OCI-LY3 (cell line): ENCODE measurements around the gene FCMR.
A peak's percentile ranks its signal among the peaks of the same experiment; 100 is the strongest.

Experiments
- H2AFZ ChIP-seq: fragments of 200-600, 300-600 bp; shearing (Covaris generic); 2 replicates; pipeline ENCODE4 v1.6.0; 2014; ENCODE audit warnings: antibody characterized with exemption, low read depth, low read length
- H3K27ac ChIP-seq: fragments of 200-600, 300-600 bp; sonication (generic); 2 replicates; pipeline ENCODE4 v1.5.1; 2014; ENCODE audit warnings: mild to moderate bottlenecking, low read length, moderate library complexity, mixed read lengths
- H3K27me3 ChIP-seq: fragments of 200-600, 300-600 bp; sonication (generic); 2 replicates; pipeline ENCODE4 v1.6.1; 2014; ENCODE audit warnings: low read depth, low read length, mixed read lengths
- H3K36me3 ChIP-seq: fragments of 200-600, 300-600 bp; sonication (generic); replicated peaks from 2 replicates; pipeline ENCODE3; 2014; ENCODE audit warnings: low read depth, low read length, mixed read lengths
- H3K4me1 ChIP-seq: fragments of 300-600, 200-600 bp; sonication (generic); 2 replicates; pipeline ENCODE4 v1.6.1; 2014; ENCODE audit warnings: low read length, mixed read lengths
- H3K4me2 ChIP-seq: fragments of 200-600, 300-600 bp; sonication (generic); 2 replicates; pipeline ENCODE4 v1.6.1; 2014; ENCODE audit warnings: low read length, mixed read lengths
- H3K4me3 ChIP-seq: fragments of 300-600, 200-600 bp; sonication (generic); 2 replicates; pipeline ENCODE4 v1.5.1; 2014; ENCODE audit warnings: antibody characterized with exemption, mild to moderate bottlenecking, low read length, moderate library complexity
- H3K79me2 ChIP-seq: fragments of 300-600, 200-600 bp; shearing (Covaris generic); 2 replicates; pipeline ENCODE4 v1.6.1; 2014; ENCODE audit warnings: mild to moderate bottlenecking, low read length, mixed read lengths
- H3K9ac ChIP-seq: fragments of 300-600, 200-600 bp; shearing (Covaris generic); 2 replicates; pipeline ENCODE4 v1.6.0; 2014; ENCODE audit warnings: mild to moderate bottlenecking, low read length, moderate library complexity
- H3K9me3 ChIP-seq: fragments of 200-600, 300-600 bp; shearing (Covaris generic); 2 replicates; pipeline ENCODE4 v1.6.1; 2014; ENCODE audit warnings: low read length, mixed read lengths; ENCODE audit not compliant: insufficient read depth
- H4K20me1 ChIP-seq: fragments of 200-600, 300-600 bp; sonication (generic); 2 replicates; pipeline ENCODE4 v1.6.1; 2016; ENCODE audit warnings: low read length, mixed read lengths; ENCODE audit not compliant: insufficient read depth
- CTCF ChIP-seq: fragments of 200-600, 300-600 bp; sonication (generic); IDR thresholded peaks from 2 replicates; pipeline ENCODE4 v1.5.1; 2014; ENCODE audit warnings: antibody characterized with exemption, low read length, low read depth
- EZH2phosphoT487 ChIP-seq: fragments of 200-600 bp; shearing (Covaris generic); IDR thresholded peaks from 2 replicates; pipeline ENCODE4 v1.6.1; 2018; ENCODE audit warnings: antibody characterized with exemption, mixed run types, low read depth

The FCMR gene

DNA sequence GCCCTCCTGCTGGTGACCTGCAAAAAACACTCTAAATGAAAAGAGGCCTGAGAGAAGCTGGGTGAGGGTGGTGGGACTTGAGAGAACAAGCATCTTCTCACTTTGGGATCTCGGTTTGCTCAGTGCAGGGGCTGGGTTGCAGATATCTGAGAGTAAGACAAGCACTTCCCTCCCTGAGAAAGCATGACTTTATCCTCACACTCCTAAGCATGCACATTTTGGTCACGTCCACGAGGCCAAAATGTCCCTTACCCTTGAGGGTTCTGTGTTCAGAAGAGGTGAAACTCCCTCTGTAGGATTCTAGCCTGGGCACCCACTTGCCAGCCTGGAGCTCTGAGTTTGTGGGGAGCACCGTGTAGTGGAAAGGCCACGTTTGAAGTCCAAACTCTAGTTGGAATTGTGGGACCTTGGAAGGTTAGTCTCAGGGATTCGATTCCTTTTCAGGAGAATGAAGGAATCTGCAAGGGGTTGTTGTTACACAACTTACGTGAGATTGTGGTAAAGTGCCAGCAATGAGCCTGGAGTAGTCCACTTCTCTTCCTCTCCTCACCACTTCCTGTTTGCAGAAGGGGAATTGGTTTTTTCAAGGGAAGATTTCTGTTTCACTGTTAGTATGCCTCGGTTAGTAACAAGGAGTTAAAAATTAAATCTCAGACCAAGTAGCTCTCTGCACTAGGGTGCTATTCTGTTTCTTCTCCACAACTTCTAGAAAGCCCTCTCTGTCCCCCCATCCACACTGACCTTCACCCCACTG lies 45.5 kb upstream of the FCMR start:
- Histone ChIP-seq H4K20me1 (no peaks in the 10 kb centered on the region), H3K4me2 (peak overlapping the region; percentile 88), H3K36me3 (peaks cover 5% of the 10 kb centered on the region), H3K4me3 (peak overlapping the region; percentile 54), H3K27ac (peak overlapping the region; percentile 95), H3K79me2 (no peaks in the 10 kb centered on the region), H3K9ac (peak overlapping the region; percentile 70), H3K4me1 (peaks cover 93% of the 10 kb centered on the region), H3K9me3 (no peaks in the 10 kb centered on the region), H3K27me3 (no peaks in the 10 kb centered on the region), H2AFZ (no peak overlapping the region)
- TF ChIP-seq CTCF: no peak
- no peak for TF ChIP-seq EZH2phosphoT487

DNA sequence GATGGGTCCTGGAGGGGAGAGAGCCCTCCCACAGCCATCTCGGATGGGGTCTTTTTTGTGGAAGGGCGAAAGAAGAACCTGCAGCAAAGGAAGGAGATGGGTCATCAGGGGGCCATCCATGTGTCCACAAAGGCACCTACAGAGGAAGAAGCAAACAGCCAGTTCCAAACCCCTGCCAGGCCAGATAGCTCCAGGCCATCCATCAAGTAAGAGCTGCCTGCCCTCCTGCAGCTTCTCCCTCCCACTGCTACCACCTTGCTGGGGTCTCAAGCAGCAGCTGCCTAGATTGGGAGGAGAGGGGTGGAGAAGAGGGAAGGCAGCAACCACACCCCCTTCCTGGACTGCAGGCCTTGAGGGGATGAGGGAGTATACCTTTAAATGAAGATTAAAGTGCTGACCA lies 44.0 kb upstream of the FCMR start:
- Histone ChIP-seq H4K20me1 (no peaks in the 10 kb centered on the region), H3K9me3 (no peaks in the 10 kb centered on the region), H3K79me2 (no peaks in the 10 kb centered on the region), H3K27me3 (no peaks in the 10 kb centered on the region), H3K4me3 (no peak overlapping the region), H2AFZ (no peak overlapping the region), H3K4me1 (peaks cover 81% of the 10 kb centered on the region), H3K4me2 (no peak overlapping the region), H3K36me3 (peaks cover 5% of the 10 kb centered on the region), H3K27ac (no peak overlapping the region), H3K9ac (no peak overlapping the region)
- TF ChIP-seq CTCF: no peak
- TF ChIP-seq EZH2phosphoT487: no peak

- Histone ChIP-seq H3K9ac (no peak overlapping the region), H3K36me3 (peaks cover 5% of the 10 kb centered on the region), H3K27me3 (no peaks in the 10 kb centered on the region), H3K27ac (no peak overlapping the region), H3K4me1 (peaks cover 61% of the 10 kb centered on the region), H3K79me2 (no peaks in the 10 kb centered on the region), H3K4me2 (no peak overlapping the region), H3K9me3 (no peaks in the 10 kb centered on the region), H4K20me1 (no peaks in the 10 kb centered on the region), H2AFZ (no peak overlapping the region), H3K4me3 (no peak overlapping the region)
- TF ChIP-seq EZH2phosphoT487 (no peak), CTCF (no peak)
Observed at GRCh38 chr1:206963740-206964139, 42.0 kb upstream of the FCMR start.

GRCh38 chr1:206963119-206963712 lies 41.5 kb upstream of the FCMR start:
- H3K4me1 ChIP-seq: peaks cover 60% of the 10 kb centered on the region
- H3K27me3 ChIP-seq: no peaks in the 10 kb centered on the region
- H3K27ac ChIP-seq: no peak overlapping the region
- TF ChIP-seq CTCF: no peak
- no peak for TF ChIP-seq EZH2phosphoT487
- no peak overlapping the region for H3K4me2 ChIP-seq
- H3K9ac ChIP-seq: no peak overlapping the region
- H2AFZ ChIP-seq: no peak overlapping the region
- H3K4me3 ChIP-seq: no peak overlapping the region
- H3K9me3 ChIP-seq: no peaks in the 10 kb centered on the region
- no peaks in the 10 kb centered on the region for H3K79me2 ChIP-seq
- H3K36me3 ChIP-seq: peaks cover 5% of the 10 kb centered on the region
- H4K20me1 ChIP-seq: no peaks in the 10 kb centered on the region
